Measurements from ENCODE around the gene COMMD4.
"Not testable (repeated sequence)": the region's sequence is repeated elsewhere in the genome, so short reads cannot be mapped to it uniquely, and the experiment has no call there.

Gene COMMD4

GRCh38 chr15:75333654-75334419, 2.0 kb upstream of the COMMD4 start:
- not testable (repeated sequence) for DNase-seq

GRCh38 chr15:75335313-75335704, 554 bp upstream of the COMMD4 start:
- DNase-seq, result no peak

GRCh38 chr15:75338661-75339240, 2.9 kb downstream of the COMMD4 start:
- DNase-seq, result no peak

GRCh38 chr15:75339531-75340240, 3.8 kb downstream of the COMMD4 start:
- DNase-seq, result no peak

GRCh38 chr15:75342221-75342620, 6.4 kb downstream of the COMMD4 start:
- no peak for DNase-seq

GRCh38 chr15:75343953-75344352, 8.1 kb downstream of the COMMD4 start:
- DNase-seq, result not testable (repeated sequence)

- DNase-seq, result no peak
Observed at GRCh38 chr15:75346796-75347221, 10.9 kb downstream of the COMMD4 start, which contains the start of gene NEIL1. TSS of gene NEIL1 (plus strand) at chr15:75347039. CDS start at chr15:75348906, 1,867 bp downstream.

- peak; percentile 4 to 23 for DNase-seq
Observed at GRCh38 chr15:75347222-75348033, 11.6 kb downstream of the COMMD4 start.

- no peak for DNase-seq
Observed at GRCh38 chr15:75348034-75348561, 12.2 kb downstream of the COMMD4 start.

GRCh38 chr15:75348562-75349350, 12.9 kb downstream of the COMMD4 start:
- DNase-seq, result no peak

GRCh38 chr15:75349351-75349669, 13.4 kb downstream of the COMMD4 start:
- not testable (repeated sequence) for DNase-seq

GRCh38 chr15:75349851-75350588, 14.2 kb downstream of the COMMD4 start:
- DNase-seq, result peak; percentile 24 to 51

- no peak for DNase-seq
Observed at GRCh38 chr15:75350601-75351361, 14.9 kb downstream of the COMMD4 start.

GRCh38 chr15:75352186-75353080, 16.6 kb downstream of the COMMD4 start:
- DNase-seq, result no peak

- no peak for DNase-seq
Observed at GRCh38 chr15:75353604-75354003, 17.7 kb downstream of the COMMD4 start.

- no peak for DNase-seq
Observed at GRCh38 chr15:75354454-75354853, 18.6 kb downstream of the COMMD4 start.

- DNase-seq, result no peak
Observed at GRCh38 chr15:75355369-75355768, 19.5 kb downstream of the COMMD4 start.

- no peak for DNase-seq
Observed at GRCh38 chr15:75356006-75356405, 20.1 kb downstream of the COMMD4 start.

GRCh38 chr15:75356517-75356916, 20.7 kb downstream of the COMMD4 start:
- DNase-seq, result no peak

Data from inflammatory macrophage (primary cell).